HG03354 (cell line): ENCODE results near the gene ZMYM3.

Source experiments
- ATAC-seq: cut with Tn5 transposase; IDR thresholded peaks from one replicate; pipeline ENCODE4 v1.9.1; 2021; ENCODE audit warnings: mild to moderate bottlenecking; ENCODE audit not compliant: unreplicated experiment, poor library complexity, severe bottlenecking

ZMYM3 gene

GRCh38 chrX:71256051-71256450, 2.1 kb upstream of the ZMYM3 start:
- ATAC-seq: no peak

- no peak for ATAC-seq
Observed at GRCh38 chrX:71253253-71254091, 468 bp downstream of the ZMYM3 start.

- ATAC-seq: no peak
Observed at GRCh38 chrX:71252221-71252620, 1.7 kb downstream of the ZMYM3 start.

GRCh38 chrX:71251466-71251973, 2.4 kb downstream of the ZMYM3 start:
- no peak for ATAC-seq

GRCh38 chrX:71250841-71251240, 3.1 kb downstream of the ZMYM3 start:
- no peak for ATAC-seq

- no peak for ATAC-seq
Observed at GRCh38 chrX:71245159-71245558, 8.8 kb downstream of the ZMYM3 start.

- ATAC-seq: no peak
Observed at GRCh38 chrX:71244359-71245128, 9.4 kb downstream of the ZMYM3 start.

GRCh38 chrX:71241301-71241700, 12.6 kb downstream of the ZMYM3 start:
- no peak for ATAC-seq

GRCh38 chrX:71239781-71240180, 14.2 kb downstream of the ZMYM3 start:
- no peak for ATAC-seq

GRCh38 chrX:71236836-71237235, 17.1 kb downstream of the ZMYM3 start:
- ATAC-seq: no peak

GRCh38 chrX:71235482-71235881, 18.5 kb downstream of the ZMYM3 start:
- ATAC-seq: no peak

GRCh38 chrX:71228063-71228642, 25.8 kb downstream of the ZMYM3 start:
- no peak for ATAC-seq

- no peak for ATAC-seq
Observed at GRCh38 chrX:71227370-71228062, 26.4 kb downstream of the ZMYM3 start.

GRCh38 chrX:71225676-71226075, 28.3 kb downstream of the ZMYM3 start:
- ATAC-seq: no peak

- ATAC-seq: no peak
Observed at GRCh38 chrX:71225009-71225408, 28.9 kb downstream of the ZMYM3 start.

GRCh38 chrX:71224098-71224708, 29.7 kb downstream of the ZMYM3 start:
- no peak for ATAC-seq

- no peak for ATAC-seq
Observed at GRCh38 chrX:71222929-71223328, 31.0 kb downstream of the ZMYM3 start, which contains the start of gene GJB1. TSS of gene GJB1 (plus strand) at chrX:71223224. CDS start at chrX:71223708, 484 bp downstream.

- no peak for ATAC-seq
Observed at GRCh38 chrX:71221145-71221544, 32.8 kb downstream of the ZMYM3 start.

- ATAC-seq: no peak
Observed at GRCh38 chrX:71217298-71217697, 36.6 kb downstream of the ZMYM3 start.
